ENCODE data around the gene DDX28. TPM values are rescaled to one million over a fixed set of nuclear protein-coding genes. Genes with fewer than 3 reads are reported as not detected.
"Not testable (repeated sequence)": the region's sequence is repeated elsewhere in the genome, so short reads cannot be mapped to it uniquely, and the experiment has no call there.

Gene DDX28
- total RNA-seq, 1 donor from 2014 or later, result 12.1 TPM

- no peak for ATAC-seq
These were observed 15.0 kb upstream of the DDX28 start for GRCh38 chr16:68037841-68038597.

- no peak for ATAC-seq
These were observed 12.2 kb upstream of the DDX28 start for GRCh38 chr16:68035227-68035626.

GRCh38 chr16:68033101-68033500 lies 10.1 kb upstream of the DDX28 start:
- ATAC-seq, result no peak

DNA sequence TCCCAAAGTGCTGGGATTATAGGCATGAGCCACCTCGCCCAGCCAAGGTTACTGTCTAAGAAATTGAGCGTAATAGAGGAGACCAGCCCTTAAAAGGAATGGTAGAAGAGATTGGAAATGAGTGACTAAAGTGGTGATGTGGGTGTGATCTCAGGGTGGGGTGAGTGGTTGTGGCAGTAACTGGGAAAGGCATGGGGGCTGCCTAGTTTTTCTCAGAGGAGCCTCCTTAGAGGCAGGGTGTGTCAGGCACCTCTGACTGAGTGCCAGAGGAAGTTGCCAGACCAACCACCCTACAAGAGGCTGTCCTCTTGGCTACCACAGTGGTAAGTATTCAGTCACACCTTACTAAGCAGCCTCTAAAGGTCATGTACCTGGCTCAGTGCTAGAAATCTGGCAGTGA lies 8.9 kb upstream of the DDX28 start:
- peak; percentile 96 for ATAC-seq

GRCh38 chr16:68030108-68030507 lies 7.1 kb upstream of the DDX28 start:
- ATAC-seq, result not testable (repeated sequence)

- no peak for ATAC-seq
These were observed 6.0 kb upstream of the DDX28 start for GRCh38 chr16:68028996-68029395.

DNA sequence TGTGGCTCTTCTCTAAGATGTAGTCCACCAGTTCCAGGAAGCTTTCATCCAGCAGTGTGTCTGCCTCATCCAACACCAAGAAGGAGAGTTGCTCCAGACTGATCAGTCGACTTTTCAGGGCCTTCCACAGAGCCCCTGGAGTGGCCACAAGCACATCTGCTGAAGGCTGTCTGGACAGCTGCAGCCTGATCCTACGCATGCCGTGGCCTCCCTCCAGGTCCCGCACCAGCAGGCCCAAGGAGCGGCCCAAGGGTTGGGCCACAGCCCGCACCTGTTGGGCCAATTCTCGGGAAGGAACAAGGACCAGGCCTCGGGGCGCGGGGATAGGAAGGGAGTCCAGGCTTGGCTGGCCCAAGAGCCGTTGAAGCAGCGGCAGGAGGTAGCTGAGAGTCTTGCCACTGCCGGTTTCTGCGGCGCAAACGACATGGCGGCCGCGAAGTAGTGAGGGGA lies 729 bp downstream of the DDX28 start:
- ATAC-seq, result peak; percentile 39

DNA sequence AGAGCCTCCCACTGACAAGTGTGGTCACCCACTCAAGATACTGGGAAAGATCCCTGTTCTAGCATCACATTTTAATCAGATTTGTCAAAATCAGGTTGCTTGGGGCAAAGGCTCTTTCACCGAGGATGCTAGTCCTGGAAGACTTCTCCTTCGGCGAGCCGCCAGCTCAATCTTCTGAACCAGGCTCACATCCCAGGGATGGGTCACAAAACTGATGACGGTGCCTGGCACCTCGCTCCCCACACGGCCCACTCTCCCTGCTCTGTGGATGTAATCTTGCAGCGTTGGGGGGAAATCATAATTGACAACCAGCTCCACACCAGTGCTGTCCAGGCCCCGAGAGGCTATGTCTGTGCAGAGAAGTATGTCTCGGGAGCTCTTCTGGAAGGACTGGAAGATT lies 1.5 kb downstream of the DDX28 start:
- no peak for ATAC-seq

- ATAC-seq, result no peak
These were observed 3.8 kb downstream of the DDX28 start for GRCh38 chr16:68019167-68019680.

DNA sequence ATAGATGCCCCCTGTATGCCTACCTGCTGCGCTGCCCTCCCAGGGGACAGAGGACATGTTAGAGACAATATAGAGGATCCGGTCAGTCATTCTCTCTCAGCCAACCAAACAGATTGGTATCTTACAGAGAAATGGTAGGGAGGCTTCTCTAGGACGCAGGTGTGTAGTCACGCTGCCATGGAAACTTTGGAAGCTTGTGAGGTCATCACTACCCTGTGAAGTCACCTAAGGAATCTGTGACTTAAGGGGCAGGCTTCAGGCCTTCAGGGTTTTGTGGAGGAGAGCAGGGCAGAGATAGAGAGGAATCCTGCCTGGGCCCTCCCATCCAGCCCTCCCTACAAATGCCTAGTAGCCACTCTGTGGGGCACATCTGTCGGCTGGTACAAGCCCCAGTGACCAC lies 7.4 kb downstream of the DDX28 start, which contains the start of gene DPEP2NB:
DPEP2NB (minus strand) TSS at position 231 of the 400 bp plus-strand sequence; CDS start at position 90, 141 bp downstream.
- no peak for ATAC-seq

DNA sequence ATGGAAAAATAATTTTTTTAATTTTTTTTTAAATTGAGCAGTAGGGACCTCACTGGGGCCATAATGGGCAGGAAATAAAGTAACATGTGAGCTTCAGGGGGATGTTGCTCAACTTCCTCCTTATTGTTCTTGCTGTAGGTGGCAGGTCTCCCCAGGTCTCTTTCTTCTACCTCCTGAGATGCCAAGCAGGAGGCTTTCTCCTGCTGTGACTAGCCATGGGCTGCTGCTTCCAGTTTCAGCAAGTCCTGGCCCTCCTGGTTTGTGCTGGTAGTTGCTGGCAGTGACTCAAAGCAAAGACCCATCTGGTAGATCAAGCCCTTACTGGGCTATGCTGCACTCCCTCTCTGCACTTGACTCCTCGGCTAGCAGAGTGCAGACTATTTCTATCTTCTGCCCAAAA lies 9.6 kb downstream of the DDX28 start:
- ATAC-seq, result peak; percentile 88

DNA sequence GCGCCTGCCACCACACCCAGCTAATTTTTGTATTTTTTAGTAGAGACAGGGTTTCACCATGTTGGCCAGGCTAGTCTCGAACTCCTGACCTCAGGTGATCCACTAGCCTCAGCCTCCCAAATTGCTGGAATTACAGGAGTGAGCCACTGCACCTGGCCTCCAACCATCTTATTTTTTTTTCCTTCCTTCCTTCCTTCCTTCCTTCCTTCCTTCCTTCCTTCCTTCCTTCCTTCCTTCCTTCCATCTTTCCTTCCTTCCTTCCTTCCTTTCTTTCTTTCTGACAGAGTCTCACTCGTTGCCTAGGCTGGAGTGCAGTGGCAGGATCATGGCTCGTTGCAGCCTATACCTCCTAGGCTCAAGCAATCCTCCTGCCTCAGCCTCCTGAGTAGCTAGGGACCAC lies 13.2 kb downstream of the DDX28 start:
- not testable (repeated sequence) for ATAC-seq

DNA sequence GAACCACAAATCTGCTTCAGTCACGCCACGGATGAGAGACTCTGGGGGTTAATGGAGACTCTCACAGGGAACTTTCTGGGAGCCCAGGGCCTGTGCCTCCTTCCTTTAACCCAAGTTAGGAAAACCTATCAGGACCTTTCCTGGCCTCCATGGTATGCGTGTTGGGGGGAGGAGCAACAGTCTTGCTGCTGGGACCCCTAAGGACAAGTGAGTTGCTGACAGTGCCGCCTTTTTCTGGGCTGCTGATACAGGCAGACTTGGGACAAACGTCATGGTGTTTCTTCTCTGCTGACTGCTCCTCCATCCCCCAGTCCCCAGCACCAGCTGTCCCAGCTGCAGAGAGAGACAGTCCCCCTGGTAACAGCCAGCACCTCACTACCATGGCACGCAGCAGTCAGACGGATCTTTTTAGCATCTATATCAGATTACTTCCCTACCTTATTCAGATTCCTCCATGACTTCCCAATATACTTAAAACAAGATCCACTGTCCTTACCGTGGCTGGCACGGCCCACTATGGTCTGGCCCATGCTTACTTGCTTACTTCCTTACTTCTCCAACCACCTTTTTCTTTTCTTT lies 13.8 kb downstream of the DDX28 start:
- no peak for ATAC-seq

DNA sequence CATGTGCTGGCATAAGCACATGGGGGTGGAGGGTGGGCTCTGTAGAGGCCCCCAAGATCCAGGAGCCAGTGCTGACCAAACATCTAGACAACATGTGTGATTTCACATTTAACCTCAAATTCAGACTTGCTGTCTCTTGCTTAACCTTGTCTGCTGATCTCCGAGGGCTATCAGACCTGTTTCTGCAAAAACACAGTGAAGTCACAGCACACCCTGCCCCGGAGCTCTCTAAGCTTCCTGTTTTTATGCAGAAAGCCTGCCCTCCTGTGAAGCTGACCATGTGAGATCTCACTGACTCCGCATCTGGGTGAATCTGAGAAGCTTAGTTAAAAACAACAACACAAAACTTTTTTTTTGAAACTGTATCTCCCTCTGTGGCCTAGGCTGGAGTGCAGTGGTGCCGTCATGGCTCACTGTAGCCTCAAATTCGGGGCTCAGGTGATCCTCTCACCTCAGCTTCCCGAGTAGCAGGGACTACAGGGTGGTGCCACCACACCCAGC lies 17.2 kb downstream of the DDX28 start:
- peak; percentile 97 for ATAC-seq

DNA sequence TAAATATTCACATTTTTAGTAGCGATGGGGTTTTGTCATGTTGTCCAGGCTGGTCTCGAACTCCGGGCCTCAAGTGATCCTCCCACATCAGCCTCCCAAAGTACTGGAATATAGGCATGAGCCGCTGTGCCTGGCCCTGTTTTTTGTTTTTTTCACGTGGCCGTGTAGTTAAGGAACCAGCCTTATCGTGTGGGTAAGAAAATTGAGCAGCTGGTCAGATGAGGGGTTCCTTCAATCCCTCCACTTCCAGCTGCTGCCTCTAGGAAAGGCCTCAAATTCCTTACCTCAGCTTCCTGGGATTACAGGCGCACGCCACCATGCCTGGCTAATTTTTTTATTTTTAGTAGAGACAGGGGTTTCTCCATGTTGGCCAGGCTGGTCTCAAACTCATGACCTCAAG lies 17.8 kb downstream of the DDX28 start:
- ATAC-seq, result no peak

DNA sequence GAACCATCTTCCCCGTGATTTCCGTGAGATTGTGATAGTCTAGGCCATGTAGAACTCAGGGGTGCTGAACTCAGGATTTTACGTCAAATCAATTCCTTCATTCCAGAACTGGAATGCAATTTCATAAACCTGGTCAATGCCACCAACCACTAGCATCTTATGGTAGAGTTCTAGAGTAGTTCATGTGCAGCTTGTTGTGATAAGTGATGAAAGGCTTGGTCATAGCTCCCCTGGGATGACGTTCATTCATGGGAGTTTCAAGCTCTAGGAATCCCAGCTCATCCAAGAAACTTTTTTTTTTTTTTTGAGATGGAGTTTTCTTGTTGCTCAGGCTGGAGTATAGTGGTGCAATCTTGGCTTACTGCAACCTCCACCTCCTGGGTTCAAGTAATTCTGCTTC lies 20.0 kb downstream of the DDX28 start:
- ATAC-seq, result no peak

DNA sequence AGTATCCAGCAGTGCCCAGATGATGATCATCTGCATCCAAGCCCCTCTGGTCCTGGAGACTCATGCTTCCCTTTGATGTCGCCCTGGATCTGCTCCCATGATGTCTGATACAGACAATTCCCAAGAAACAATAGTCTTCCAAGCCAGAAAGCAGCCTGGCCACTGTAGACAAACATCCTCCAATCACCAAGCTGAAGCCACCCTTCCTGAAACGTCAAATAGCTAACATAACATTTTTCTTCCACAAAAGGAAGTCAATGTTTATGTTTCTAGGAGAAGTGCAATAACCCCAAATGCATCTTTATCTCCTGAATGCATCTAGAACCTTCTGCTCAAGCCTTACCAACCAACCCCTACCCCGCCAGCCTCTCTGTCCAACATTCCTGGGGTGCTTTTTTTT lies 22.6 kb downstream of the DDX28 start:
- peak; percentile 11 for ATAC-seq

- peak; percentile 23 for ATAC-seq
These were observed 23.0 kb downstream of the DDX28 start for GRCh38 chr16:67999985-68000384.

- peak; percentile 64 for ATAC-seq
These were observed 24.0 kb downstream of the DDX28 start, which contains the start of gene DPEP2 for GRCh38 chr16:67998779-67999688. Gene DPEP2 (minus strand): TSS chr16:67999484. CDS start chr16:67993212, 6,272 bp downstream.

- not testable (repeated sequence) for ATAC-seq
These were observed 24.7 kb downstream of the DDX28 start for GRCh38 chr16:67998231-67998778.

DNA sequence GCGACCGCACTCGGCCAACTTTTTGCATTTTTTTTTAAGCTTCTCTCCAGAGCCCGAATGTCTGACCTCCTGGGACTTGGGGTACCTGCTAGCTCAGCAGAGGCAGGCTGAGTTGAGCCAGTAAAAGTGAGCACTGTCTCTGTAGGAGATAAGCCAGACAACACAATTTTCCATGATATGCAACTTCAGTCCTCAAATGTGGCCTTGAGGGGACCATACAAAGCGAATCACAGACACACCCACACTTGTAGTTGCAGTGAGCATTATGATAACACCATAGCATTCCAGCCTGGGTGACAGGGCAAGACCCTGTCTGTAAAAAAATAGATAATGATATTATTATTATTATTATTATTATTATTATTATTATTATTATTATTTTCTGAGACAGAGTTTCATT lies 26.4 kb downstream of the DDX28 start:
- ATAC-seq, result no peak

DNA sequence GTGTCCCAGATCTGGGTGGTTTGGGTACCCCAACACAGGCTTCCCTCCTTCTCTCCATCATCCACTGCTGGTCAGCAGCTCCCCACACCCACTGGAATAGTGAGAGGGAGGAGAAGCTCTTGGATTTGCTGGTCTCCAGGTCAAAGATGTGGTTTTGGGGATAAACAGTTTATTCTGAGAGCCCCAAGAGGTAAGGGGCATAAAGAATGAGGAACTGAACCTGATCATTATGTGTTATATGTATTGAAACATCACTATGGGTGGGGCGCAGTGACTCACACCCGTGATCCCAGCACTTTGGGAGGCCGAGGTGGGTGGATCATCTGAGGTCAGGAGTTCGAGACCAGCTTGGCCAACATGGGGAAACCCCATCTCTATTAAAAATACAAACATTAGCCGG lies 27.6 kb downstream of the DDX28 start:
- ATAC-seq, result no peak

Measured in esophagus mucosa (tissue), 1 donor.